ENCODE data around the gene MAP7.
"Not testable (repeated sequence)": the region's sequence is repeated elsewhere in the genome, so short reads cannot be mapped to it uniquely, and the experiment has no call there.

Gene MAP7

DNA sequence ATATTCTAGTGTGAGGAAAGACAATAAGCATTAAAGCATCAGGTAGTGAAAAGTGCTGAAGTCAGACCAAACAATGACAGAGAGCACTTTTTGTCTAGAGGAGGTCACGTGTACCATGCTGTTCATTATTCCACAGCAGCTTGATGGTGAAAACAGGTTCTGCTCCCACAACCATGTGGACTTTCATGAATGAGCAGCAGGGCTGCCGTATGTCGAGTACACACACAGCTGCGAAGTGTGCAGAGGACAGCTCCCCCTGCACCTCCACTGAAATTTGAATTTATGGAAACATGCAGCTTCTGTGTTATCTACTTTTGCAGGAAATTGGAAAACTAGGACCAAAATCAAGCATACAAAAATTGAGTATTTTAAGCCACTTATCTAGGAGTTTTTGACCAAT lies 85.3 kb downstream of the MAP7 start:
- no peak for DNase-seq

DNA sequence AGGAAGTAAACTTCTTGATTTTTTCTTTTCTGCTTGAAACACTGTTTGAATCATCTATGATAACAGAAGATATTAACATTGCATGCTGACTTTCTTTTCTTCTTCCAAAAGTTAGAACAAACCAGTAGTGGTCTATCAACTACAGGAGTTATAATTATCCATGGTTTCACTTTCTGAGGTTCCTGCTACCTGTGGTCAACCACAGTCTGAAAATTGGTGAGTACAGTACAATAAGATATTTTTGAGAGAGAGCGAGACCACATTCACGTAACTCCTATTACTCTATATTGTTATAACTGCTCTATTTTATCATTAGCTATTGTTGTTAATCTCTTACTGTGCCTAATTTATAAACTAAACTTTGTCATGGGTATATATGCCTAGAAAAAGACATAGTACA lies 86.1 kb downstream of the MAP7 start:
- no peak for DNase-seq

DNA sequence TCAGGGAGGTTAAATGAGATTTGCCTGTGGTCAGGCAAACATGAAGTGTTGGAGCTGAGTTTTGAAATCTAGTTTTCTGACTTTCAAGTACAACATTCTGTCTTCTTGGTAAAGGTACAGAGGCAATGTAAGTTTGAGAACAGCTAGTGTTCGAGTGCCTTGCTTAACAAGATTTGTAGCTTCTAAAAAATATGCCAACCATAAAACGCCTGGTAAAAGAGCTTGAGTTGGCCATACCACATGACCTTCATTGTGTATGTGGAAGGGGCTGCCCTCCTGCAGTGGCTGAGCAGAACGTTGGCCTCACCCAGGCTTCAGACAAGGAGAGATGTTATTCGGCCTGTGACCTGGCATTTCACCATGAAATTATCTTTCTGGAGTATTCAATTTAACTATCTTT lies 86.5 kb downstream of the MAP7 start:
- DNase-seq: no peak

DNA sequence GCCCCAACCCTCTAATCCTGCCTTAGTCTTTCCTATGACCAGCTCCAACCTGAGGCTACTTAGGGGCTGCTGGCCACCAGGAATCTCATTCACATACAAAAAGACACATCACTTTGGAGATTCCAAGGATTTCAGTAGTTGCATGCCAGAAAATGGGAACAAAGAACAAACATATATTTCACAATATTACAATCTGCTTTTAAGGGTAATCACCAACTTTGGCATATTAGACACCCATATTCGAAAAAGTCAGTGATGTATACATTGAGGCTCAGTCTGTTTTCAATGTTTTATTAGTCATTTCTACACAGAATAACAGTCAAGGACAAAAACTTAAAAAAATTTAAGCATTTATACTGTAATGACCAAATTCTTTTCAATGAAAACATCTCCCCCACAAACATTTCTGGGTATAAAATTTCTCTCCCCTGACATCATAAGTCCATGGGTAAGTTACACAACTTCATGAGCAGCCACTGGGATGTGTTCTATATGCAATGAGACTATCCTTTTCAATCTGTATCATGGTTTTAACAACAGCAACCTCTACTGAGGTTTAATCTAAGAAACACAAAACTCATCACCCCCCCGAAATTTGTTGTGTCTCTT lies 103.5 kb downstream of the MAP7 start:
- no peak for DNase-seq

DNA sequence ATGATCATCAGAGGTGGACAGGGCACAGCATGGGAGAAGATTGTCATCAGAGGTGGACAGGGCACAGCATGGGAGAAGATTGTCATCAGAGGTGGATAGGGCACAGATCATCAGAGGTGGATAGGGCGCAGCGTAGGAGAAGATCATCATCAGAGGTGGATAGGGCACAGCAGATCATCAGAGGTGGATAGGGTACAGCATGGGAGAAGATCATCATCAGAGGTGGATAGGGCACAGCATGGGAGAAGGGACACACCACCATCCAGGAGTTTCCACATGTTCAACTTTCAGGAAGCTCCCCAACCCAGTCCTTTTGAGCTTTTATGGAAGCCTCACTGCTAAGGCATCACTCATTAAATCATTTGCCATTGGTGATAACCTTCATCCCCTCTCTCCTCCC lies 104.1 kb downstream of the MAP7 start:
- no peak for DNase-seq

DNA sequence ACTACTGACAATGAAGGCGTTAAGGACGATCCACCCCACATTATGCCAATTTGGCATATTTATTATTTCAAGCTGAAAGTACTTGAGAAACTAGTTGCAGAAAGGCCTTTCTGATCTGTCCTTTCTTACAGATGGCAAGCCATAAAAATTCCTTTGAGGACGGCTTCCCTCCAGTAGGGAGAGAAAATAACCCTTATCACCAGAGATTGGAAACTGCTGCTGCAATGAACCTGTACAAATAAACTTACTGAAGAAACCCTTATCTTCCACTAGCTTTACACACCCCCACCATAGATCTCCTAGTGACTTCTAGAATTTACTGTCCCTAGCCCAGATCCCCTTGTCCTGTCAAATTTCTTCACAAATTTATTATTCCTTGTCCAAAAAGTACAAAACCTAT lies 105.2 kb downstream of the MAP7 start:
- no peak for DNase-seq

DNA sequence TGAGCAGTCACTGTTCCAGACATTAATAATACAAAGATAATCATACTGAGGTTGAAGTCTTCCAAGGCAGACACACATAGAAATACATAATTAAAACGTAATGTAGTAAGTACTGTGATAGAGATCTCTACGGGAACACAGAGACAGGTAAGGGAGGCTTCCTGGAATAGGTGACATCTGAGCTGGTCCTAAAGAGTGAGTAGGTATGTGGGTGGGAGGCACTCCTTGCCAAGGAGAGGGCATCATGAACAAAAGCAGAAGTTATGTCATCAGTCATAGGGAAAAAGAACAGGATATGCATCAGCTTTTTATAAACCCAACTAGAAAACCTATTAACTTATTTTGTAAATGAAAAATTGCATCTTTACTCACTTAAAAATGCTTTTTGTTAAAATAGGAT lies 110.0 kb downstream of the MAP7 start:
- DNase-seq: no peak

DNA sequence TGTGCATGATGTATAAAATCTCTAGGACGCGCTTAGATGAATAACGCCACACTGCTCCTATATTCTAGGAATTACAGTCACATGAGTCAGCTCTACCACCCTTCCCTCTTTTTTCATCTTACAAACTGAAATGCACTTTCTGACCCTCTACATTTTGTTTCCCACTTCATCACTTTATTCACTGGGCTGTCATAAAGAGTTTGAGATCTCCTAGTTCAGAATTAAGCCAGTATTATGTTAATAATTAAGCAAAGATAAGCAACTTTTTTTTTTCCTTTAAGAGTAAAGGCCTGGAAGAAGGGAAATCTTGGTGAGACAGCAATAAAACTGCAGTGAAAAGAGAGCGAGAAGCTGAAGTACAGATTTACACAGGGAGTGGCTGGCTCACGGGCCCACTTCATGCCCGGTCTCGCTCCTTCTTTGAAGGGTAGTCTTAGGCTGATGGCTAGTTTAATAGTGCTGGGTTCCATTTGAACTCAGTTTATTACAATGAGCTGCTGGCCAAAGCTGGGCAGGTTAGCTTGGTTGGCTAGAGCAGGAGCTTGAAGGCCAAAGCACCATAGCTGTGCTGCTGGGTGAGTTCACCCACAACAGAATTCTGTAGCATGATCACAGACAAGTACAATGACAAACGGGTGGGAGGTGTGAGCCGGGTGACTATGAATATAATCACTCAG lies 110.6 kb downstream of the MAP7 start:
- no peak for DNase-seq

DNA sequence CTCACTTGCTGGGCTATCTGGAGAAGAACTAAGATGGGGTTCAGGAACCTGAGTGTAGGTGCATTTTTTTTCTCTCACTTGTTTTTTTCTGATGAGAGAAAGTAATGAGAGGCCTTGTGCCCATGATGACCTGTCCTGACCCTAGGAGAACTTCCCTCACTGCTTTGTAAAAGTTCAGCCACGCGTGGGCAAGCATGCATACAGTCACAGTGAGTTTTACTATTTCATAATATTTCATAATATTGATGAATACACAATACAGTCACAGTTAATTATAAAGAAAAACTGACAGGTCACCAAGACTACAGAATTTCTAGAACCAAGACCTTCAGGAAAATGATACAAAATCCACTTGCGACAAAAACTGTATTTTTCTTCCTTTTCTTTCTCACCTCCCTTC lies 111.8 kb downstream of the MAP7 start:
- DNase-seq: no peak

DNA sequence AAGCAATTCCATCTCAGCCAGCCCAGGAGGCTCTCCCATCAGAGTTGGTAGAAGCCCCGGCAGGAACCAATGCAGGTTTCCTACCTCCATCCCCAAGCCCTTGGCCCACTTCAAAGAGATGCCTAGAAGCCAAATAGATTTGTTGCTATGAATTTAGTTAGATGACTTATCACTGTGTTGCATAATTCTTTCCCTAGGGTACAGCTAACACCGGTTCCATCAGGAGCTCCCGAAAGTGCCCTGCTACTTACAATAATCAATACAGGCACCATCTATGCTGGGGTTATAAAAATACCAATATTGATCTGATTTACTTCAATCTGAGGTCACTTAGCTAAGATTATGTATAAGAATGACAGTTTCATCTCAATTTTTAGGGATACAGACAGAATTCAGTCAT lies 113.0 kb downstream of the MAP7 start:
- no peak for DNase-seq

DNA sequence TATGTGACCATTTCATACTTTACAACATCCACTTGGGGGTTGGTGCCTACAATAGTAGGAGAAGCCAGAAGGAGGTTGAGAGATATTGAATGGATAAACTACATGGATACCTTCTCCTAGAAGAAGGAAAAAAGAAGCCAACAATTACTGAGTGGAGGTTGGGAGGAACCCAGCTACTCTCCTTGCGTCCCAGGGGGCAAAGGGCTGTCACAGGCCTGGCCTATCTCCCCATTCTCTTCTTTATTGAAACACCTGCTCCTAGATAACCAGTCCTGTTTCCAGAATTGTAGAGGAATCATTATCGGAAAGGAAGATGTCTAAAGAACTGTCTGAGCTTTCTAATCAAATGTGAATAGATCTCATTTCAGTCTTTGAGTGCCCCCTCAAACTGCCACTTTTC lies 115.1 kb downstream of the MAP7 start:
- DNase-seq: no peak

DNA sequence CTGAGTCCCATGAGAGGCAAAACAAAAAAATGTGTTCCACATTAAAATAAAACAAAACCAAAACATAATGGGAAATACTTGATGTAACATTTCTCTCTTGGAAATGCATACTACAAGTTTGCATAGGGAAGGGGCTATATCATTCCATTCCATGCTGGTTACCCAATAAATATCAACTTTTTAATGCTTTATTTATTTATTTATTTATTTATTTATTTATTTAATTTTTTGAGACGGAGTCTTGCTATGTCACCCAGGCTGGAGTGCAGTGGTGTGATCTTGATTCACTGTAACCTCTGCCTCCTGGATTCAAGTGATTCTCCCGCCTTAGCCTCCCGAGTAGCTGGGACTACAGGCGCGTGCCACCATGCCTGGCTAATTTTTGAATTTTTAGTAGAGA lies 118.9 kb downstream of the MAP7 start:
- DNase-seq: not testable (repeated sequence)

DNA sequence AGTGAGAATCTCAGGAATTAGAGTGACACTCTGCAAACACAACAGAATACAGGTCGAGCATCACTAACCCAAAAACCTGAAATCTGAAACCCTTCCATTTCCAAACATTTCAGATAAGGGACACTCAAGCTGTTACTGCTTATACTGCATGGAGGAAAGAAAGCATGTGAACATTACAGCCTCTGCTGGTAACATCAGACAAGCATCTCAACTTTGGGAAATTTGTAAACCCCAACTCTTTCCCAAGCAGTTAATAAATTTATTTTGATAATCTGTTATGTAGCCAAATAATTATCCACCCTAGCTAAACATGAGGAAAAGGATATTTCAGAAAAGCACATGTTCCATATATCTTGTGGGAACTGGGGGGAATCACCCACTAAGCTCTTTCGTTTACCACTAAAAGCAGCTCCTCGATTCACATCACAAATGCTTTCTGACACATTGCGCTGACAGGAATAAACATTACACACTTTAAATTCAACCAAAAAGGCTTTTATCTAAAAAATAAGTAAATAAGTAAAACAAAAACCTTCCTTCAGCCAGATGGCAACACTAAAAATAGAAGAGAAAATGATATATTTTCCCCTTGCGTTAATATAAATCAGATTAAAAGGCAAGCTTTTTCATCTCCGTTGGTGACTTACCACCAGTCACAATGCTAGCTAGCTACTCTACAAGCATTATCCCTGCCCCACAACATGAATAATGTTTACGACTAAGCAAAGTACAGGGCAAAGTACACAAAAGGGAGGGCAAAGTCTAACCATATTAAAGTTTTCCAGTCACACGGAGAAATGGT lies 120.8 kb downstream of the MAP7 start:
- DNase-seq: no peak

DNA sequence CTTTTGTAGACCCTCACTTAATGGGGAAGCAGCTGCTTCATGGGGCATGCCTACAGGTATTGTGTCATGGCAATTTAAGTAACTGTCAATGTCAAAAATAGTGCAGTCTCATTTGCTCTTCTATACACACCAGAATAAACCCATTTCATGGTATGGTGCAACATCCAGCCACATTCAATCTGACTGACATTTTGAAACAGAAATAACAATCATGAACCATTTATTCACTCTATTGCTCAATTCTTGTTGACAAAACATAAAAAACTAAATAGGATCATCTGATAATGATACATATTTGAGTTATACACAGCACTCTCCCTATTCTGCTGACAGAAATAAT lies 122.9 kb downstream of the MAP7 start:
- no peak for DNase-seq

DNA sequence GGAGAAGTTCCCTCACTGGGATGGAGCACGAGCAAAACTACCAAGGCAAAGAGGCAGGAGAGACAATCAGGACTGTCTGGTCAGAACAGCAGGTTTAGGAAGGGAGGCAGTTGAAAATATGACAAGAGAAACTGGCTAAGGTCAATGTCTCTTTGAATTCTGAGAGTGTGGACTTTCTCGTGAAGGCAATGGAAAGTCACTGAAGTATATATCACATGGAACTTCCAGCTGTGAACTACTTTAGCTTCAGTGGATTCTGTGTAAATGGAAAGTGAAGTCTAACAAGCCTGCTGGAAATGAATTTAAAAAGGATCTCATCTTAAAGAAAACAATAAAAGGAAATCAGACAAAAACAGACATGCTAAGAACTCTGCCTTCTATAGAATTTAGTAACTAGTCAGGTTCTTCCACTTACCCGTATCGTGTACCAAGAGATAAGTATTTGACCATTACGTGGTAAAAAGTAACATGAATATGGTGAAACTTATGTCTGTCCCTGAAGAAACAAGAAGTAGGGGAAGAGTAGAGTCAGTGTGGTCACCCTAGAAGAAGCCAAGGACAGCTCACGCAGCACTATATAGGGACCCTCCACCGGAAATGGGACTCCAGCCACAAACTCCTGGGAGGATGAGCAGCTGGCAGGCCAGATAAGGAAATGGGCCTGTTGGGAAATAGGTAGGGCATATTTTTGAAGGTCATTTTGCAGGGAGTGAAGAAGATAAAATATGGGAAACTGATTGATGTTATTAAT lies 123.4 kb downstream of the MAP7 start:
- DNase-seq: no peak

DNA sequence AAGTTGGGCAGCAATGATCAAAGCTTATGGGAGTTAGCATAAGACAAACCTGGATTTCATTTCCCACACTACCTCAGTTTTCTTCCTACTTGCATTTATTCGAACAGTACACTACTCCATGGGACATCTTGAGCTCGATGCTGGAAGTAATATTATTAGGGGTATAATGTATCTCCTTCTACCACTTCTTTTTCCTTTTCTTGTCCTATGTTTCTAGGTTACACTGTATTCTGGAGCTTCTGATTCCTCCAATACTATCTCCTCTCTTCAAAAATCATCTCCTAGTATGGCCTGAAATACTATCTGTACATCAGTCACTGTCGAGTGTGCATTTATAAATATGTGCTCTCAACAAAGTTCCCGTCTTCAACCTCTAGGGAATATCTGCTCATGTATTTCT lies 124.4 kb downstream of the MAP7 start:
- no peak for DNase-seq

DNA sequence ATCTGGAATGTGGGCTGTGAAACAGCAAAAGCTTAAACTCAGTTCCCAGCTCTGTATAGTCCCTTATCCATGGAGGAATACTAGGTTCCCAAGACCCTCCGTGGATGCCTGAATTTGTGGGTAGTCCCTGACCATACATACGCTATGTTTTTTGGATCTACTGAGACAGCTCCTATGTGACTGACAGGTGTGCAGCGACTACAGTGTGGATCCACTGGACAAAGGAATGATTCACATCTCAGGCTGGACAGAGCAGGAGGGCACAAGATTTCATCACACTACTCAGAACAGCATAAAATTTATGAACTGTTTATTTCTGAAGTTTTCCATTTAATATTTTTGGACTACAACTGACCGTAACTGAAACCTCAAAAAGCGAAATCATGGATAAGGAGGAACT lies 125.3 kb downstream of the MAP7 start:
- no peak for DNase-seq

DNA sequence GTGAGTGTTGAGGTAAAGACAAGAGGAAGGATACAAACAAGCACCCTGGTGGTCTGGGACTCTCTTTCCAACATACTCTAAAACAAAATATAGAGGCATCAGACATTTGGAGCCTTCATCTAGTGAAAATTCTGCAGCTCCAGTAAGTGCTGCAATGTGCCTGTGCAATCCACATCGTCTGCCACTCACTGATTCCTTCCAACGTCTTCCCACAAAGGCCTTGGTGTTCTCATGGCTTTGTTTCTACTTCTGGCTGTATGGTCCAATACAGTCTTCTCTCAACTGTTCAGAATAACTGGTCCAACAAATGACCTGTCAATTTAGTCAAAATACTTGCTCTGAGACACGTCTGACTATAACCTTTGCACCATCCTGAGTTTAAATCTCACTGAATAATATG lies 125.8 kb downstream of the MAP7 start:
- no peak for DNase-seq

DNA sequence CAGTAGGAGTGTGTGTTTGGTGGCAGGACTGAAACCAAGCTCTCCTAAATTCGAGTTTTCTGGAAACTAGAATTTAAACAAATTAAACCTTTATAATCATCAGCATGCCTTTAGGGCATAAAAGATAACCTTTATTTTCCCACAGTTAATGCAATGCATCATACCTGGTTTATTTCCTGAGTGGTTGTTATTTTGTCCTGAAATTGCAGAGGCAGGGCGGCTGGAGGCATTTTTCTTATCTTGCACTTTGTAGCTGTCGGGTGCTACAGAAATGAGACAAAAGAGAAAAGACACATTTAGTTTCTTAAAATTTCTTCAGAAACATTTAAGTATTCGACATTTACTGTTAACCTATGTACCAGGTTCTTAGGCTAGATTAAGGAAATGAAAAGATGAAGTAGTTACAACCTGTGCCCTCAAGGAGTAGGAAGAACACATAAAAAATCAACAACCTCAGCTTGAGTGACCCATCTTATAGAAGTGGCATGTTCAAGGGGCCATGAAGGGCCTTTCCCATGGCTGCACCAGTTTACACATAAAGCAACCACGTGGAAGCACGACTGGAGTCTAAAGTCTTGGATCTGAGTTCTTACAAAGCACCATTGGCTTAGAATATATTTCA lies 128.6 kb downstream of the MAP7 start:
- DNase-seq: no peak

DNA sequence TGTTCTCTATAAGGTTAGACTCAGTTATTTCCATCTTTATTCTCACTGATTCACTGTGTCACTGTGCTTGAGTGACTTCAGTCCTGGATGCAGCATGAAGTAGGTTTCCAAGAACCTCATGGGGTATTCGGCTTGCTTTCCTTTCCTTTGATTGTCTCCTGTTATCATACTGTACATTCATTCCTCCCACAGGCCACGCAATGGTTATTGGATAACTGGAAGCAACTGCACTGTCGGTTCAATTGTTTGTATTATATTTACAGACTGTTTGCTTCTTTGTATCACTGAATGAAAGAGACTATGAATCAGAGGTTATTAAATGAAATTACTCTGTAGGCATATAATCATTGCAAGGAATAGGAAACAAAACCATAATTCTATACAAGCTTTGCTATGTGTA lies 129.4 kb downstream of the MAP7 start:
- no peak for DNase-seq

DNA sequence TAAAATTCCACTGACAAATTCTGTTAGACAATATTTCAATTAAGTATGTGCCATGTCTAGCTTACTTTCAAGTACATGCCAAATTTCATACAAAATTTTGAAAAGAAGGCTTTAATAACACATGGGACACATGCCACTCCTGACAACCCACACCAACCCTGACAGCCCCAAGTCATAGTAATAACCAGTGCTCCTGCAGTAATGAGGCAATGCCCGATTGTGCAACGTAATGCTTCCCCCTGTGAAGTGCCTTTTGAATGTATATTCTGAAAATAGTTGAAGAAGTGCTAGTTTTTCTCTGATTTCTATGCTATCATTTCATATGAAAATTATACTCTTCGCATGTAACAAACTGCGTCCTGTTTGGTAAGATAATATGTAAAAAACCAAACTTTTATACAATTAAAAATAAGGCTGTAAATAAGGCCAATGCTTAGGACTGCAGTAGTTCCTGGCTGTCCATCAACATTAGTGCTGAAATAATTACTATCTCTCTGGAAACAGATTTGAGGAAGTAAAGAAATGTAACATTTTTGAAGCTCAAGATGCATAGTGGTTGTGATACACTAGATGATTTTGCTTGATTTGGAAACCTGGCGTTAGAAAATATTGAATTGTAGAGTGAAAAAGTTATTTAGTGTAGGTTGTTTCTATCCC lies 134.7 kb downstream of the MAP7 start:
- DNase-seq: no peak

DNA sequence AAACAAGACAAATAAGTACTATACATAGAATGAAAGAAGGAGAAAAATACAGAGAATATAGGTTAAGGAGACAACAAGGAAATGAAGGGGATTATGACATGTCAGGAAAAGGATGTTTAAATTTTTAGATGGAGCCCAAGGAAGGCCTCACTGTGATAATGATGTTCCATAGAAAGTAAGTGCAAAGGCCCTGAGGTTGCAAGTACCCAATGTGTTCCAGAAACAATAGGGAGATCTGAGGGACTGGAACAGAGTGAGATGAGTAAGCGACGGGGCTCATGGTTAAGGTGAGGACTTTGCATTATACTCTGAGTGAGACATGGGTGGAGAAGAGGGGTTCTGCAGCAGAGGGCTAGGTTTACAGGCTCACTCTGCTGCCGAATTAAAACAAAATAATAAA lies 137.8 kb downstream of the MAP7 start:
- DNase-seq: no peak
